GM23338 (cell line): Measurements from ENCODE around the gene REM2. TPM values are rescaled to one million over a fixed set of nuclear protein-coding genes. Genes with fewer than 3 reads are reported as not detected.

Source experiments
- ATAC-seq: fragments of 200-7000 bp; cut with Tn5 transposase; 3 replicates; pipeline ENCODE4 v1.9.1; 2020
- DNase-seq: peaks from one replicate; pipeline ENCODE4 v3.0.0-alpha.2; 2015; ENCODE audit warnings: low spot score
- H2AFZ ChIP-seq: fragments of 200-600 bp; sonication (generic); 2 replicates; pipeline ENCODE4 v1.8.0; 2016; ENCODE audit warnings: antibody characterized with exemption, mild to moderate bottlenecking, moderate library complexity
- H3F3A ChIP-seq: fragments of 200-600 bp; sonication (generic); replicated peaks from 2 replicates; pipeline ENCODE4 v1.8.0; 2017; ENCODE audit warnings: antibody characterized with exemption, mixed run types, low read depth
- H3K27ac ChIP-seq: fragments of 200-600 bp; sonication (generic); 2 replicates; pipeline ENCODE4 v1.6.1; 2016; ENCODE audit warnings: low read depth
- H3K27me3 ChIP-seq: fragments of 200-600 bp; sonication (generic); 2 replicates; pipeline ENCODE4 v1.8.0; 2016; ENCODE audit warnings: mild to moderate bottlenecking, mixed run types, moderate library complexity; ENCODE audit not compliant: insufficient read depth
- H3K36me3 ChIP-seq: fragments of 200-600 bp; sonication (generic); 2 replicates; pipeline ENCODE4 v1.8.0; 2016; ENCODE audit warnings: mild to moderate bottlenecking; ENCODE audit not compliant: insufficient read depth
- H3K4me1 ChIP-seq: fragments of 200-600 bp; sonication (generic); 2 replicates; pipeline ENCODE4 v1.8.0; 2016; ENCODE audit warnings: mild to moderate bottlenecking, moderate library complexity; ENCODE audit not compliant: insufficient read depth
- H3K4me2 ChIP-seq: fragments of 200-600 bp; sonication (generic); 2 replicates; pipeline ENCODE4 v1.7.1; 2017; ENCODE audit warnings: mixed run types
- H3K4me3 ChIP-seq: fragments of 200-600 bp; sonication (generic); 2 replicates; pipeline ENCODE4 v1.6.1; 2016; ENCODE audit warnings: mixed run types
- H3K79me2 ChIP-seq: fragments of 200-600 bp; sonication (generic); replicated peaks from 2 replicates; pipeline ENCODE4 v1.8.0; 2017; ENCODE audit warnings: mild to moderate bottlenecking; ENCODE audit not compliant: insufficient read depth
- H3K9me2 ChIP-seq: fragments of 200-600 bp; sonication (generic); 2 replicates; pipeline ENCODE4 v1.8.0; 2017; ENCODE audit not compliant: insufficient read depth
- H4K20me1 ChIP-seq: fragments of 200-600 bp; sonication (generic); replicated peaks from 2 replicates; pipeline ENCODE4 v1.8.0; 2017; ENCODE audit warnings: mild to moderate bottlenecking; ENCODE audit not compliant: insufficient read depth
- H3K27ac Mint-ChIP-seq: 2 replicates; pipeline ENCODE4 v1.8.0; 2020; ENCODE audit warnings: inconsistent platforms, mild to moderate bottlenecking, moderate library complexity, mixed read lengths
- H3K27me3 Mint-ChIP-seq: 3 replicates; pipeline ENCODE4 v1.8.0; 2022; ENCODE audit warnings: low read depth, mild to moderate bottlenecking, moderate library complexity, mixed read lengths, inconsistent platforms; ENCODE audit not compliant: insufficient read depth, poor library complexity
- H3K36me3 Mint-ChIP-seq: 3 replicates; pipeline ENCODE4 v1.8.0; 2021; ENCODE audit warnings: low read depth, mild to moderate bottlenecking, inconsistent platforms, moderate library complexity, mixed read lengths
- H3K4me1 Mint-ChIP-seq: 3 replicates; pipeline ENCODE4 v1.8.0; 2020; ENCODE audit warnings: mild to moderate bottlenecking, inconsistent platforms, mixed read lengths
- H3K4me3 Mint-ChIP-seq: 3 replicates; pipeline ENCODE4 v1.8.0; 2021; ENCODE audit warnings: moderate library complexity, mild to moderate bottlenecking, inconsistent platforms, mixed read lengths
- H3K9me3 Mint-ChIP-seq: 3 replicates; pipeline ENCODE4 v1.8.0; 2020; ENCODE audit warnings: moderate library complexity, mild to moderate bottlenecking, inconsistent platforms, mixed read lengths
- CTCF ChIP-seq, 2 experiments: fragments of 200-600 bp in 1 of 2; sonication (generic) in 1 of 2; conservative IDR thresholded peaks; 2 replicates each; pipeline versions ENCODE4 v1.5.1 to v1.6.1; 2016 to 2017; ENCODE audit warnings: antibody characterized with exemption in 2 of 2, low read depth in 2 of 2, mild to moderate bottlenecking in 2 of 2, moderate library complexity in 1 of 2
- EZH2 ChIP-seq: fragments of 200-600 bp; sonication (generic); IDR thresholded peaks from one replicate; pipeline ENCODE4 v1.8.0; 2017; ENCODE audit warnings: antibody characterized with exemption, mild to moderate bottlenecking, low read depth; ENCODE audit not compliant: unreplicated experiment
- NANOG ChIP-seq: IDR thresholded peaks from 2 replicates; pipeline ENCODE4 v1.6.1; 2016; ENCODE audit warnings: antibody characterized with exemption, borderline replicate concordance
- POLR2AphosphoS5 ChIP-seq: IDR thresholded peaks from 2 replicates; pipeline ENCODE4 v1.6.1; 2016; ENCODE audit warnings: antibody characterized with exemption, low read depth
- REST ChIP-seq: IDR thresholded peaks from one replicate; pipeline ENCODE4 v1.6.1; 2018; ENCODE audit warnings: antibody characterized with exemption; ENCODE audit not compliant: unreplicated experiment
- ZNF114 ChIP-seq: fragments of 250-450 bp; sonication (Bioruptor Pico); IDR thresholded peaks from 2 replicates; pipeline ENCODE4 v1.5.0; 2020; ENCODE audit warnings: mild to moderate bottlenecking, moderate library complexity
- ZNF462 ChIP-seq: fragments of 250-450 bp; sonication (Bioruptor Pico); IDR thresholded peaks from 2 replicates; pipeline ENCODE4 v1.5.0; 2020; ENCODE audit warnings: mild to moderate bottlenecking, moderate library complexity
- polyA plus RNA-seq: library from polyadenylated mRNA; unstranded; fragments of >200 nt; fragmentation: Nextera tagmentation; extraction: Ambion mirVana; gene quantifications from 2 replicates; pipeline ENCODE4 v1.2.1, GENCODE V29; 2016
- total RNA-seq: library from RNA; depleted of rRNA; stranded (reverse); fragments of >200 nt; shearing (Covaris generic); gene quantifications from 2 replicates; pipeline ENCODE4 v1.2.3, GENCODE V29; 2014

The REM2 gene
- total and polyA plus RNA-seq, 2 experiments from 2014 or later = 0.31 to 2.9 TPM

- H3F3A ChIP-seq = peaks cover 25% of the 10 kb centered on the region
- H3K4me2 ChIP-seq = peak within 1 kb of the TSS; percentile 97
- ATAC-seq (peak; percentile 57), DNase-seq (peak; percentile 80)
- H3K4me3 ChIP-seq = peak within 1 kb of the TSS; percentile 95
- H3K36me3 ChIP-seq = peaks cover 34% of the 10 kb centered on the region
- Mint-ChIP-seq H3K4me1 (peaks cover 35% of the 10 kb centered on the region), H3K27me3 (peaks cover 18% of the 10 kb centered on the region), H3K9me3 (no peaks in the 10 kb centered on the region), H3K27ac (peak within 1 kb of the TSS; percentile 93), H3K36me3 (peaks cover 35% of the 10 kb centered on the region), H3K4me3 (peak within 1 kb of the TSS; percentile 94)
- no peaks in the 10 kb centered on the region for H3K9me2 ChIP-seq
- H4K20me1 ChIP-seq = no peaks in the 10 kb centered on the region
- H2AFZ ChIP-seq = peak within 1 kb of the TSS; percentile 93
- TF ChIP-seq EZH2 (no peak), ZNF462 (CRISPR knock-in tag) (no peak), REST (no peak), POLR2AphosphoS5 (peak; percentile 54), ZNF114 (no peak), NANOG (no peak), CTCF (conservative IDR thresholded peaks at IDR 0.05; ENCODE audit: low read depth in 2 of 2) (peak; percentile 33 to 51; a peak in 3 of 4 replicates)
- no peaks in the 10 kb centered on the region for H3K27me3 ChIP-seq
- H3K79me2 ChIP-seq = peaks cover 27% of the 10 kb centered on the region
- peaks cover 23% of the 10 kb centered on the region for H3K4me1 ChIP-seq
- H3K27ac ChIP-seq = peak within 1 kb of the TSS; percentile 88
Observed at GRCh38 chr14:22836301-22837113, 46.5 kb upstream of the REM2 start, which contains the start of gene MMP14. Gene MMP14, plus strand, starts transcription at chr14:22836585. Its CDS starts 233 bp downstream, at chr14:22836818.
